ENCODE results near the gene SPRR3. TPM values are rescaled to one million over a fixed set of nuclear protein-coding genes. Genes with fewer than 3 reads are reported as not detected.

Gene SPRR3
- total RNA-seq, 1 experiment from 2014 or later, result 0.57 TPM

DNA sequence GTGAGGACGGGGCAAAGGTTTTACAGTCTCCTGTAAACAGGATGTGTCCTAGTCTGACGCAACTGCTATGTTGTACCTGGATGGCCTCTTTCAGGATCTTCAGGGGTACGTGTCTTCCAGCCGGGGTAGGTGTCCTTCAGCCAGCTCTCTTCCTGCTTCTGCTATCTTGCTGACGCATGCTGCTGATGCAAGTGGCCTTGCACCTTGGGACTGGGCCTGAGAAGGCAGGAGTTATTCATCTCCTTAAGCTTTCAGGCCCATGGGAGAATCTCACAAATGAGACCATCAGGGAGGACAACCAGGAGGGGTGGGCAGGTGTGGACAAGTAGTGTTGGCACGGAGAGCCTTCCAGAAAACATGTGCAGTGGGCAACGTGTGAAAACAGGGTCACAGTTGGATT is 21.6 kb downstream of the SPRR3 start:
- intact Hi-C loops (cut with micrococcal nuclease; ENCODE audit: unreplicated experiment), result no loop called here
- H2AFZ ChIP-seq, result no peak overlapping the region
- CTCF ChIA-PET, result no interaction called here
- H3K79me2 ChIP-seq (ENCODE audit: low read depth), result no peaks in the 10 kb centered on the region
- TF ChIP-seq EZH2 (IDR thresholded peaks at IDR 0.05; ENCODE audit: low read depth) (no peak), CTCF (conservative IDR thresholded peaks at IDR 0.05) (no peak)
- no peaks in the 10 kb centered on the region for H3K9me3 ChIP-seq (ENCODE audit: insufficient read depth, low read depth)
- no peaks in the 10 kb centered on the region for H3K27me3 ChIP-seq (ENCODE audit: insufficient read depth, low read depth)
- POLR2A ChIA-PET (ENCODE audit: unreplicated experiment), result no interaction called here
- no peaks in the 10 kb centered on the region for H3K36me3 ChIP-seq (ENCODE audit: low read depth)
- H4K20me1 ChIP-seq (ENCODE audit: insufficient read depth), result no peaks in the 10 kb centered on the region
- no peak overlapping the region for H3K4me3 ChIP-seq
- H3K9me2 ChIP-seq (ENCODE audit: insufficient read depth), result 0 out of 2 replicates have a peak, but pooled peaks cover 5% of the 10 kb centered on the region
- BruUV-seq (replicated peaks), result no TSS peak
- H3K4me2 ChIP-seq, result no peak overlapping the region
- H3K27ac ChIP-seq, result no peak overlapping the region
- no peak for DNase-seq
- no peaks in the 10 kb centered on the region for H3F3A ChIP-seq (ENCODE audit: insufficient read depth, low read depth)
- H3K4me1 ChIP-seq (replicated peaks; ENCODE audit: insufficient read depth), result no peaks in the 10 kb centered on the region

GRCh38 chr1:153024413-153024812 is 22.9 kb downstream of the SPRR3 start:
- Histone ChIP-seq H3K36me3 (ENCODE audit: low read depth) (no peaks in the 10 kb centered on the region), H4K20me1 (ENCODE audit: insufficient read depth) (no peaks in the 10 kb centered on the region), H3K4me1 (replicated peaks; ENCODE audit: insufficient read depth) (no peaks in the 10 kb centered on the region), H3K4me2 (no peak overlapping the region), H2AFZ (no peak overlapping the region), H3K9me2 (ENCODE audit: insufficient read depth) (0 out of 2 replicates have a peak, but pooled peaks cover 5% of the 10 kb centered on the region), H3F3A (ENCODE audit: insufficient read depth, low read depth) (no peaks in the 10 kb centered on the region), H3K4me3 (no peak overlapping the region), H3K27ac (no peak overlapping the region), H3K79me2 (ENCODE audit: low read depth) (no peaks in the 10 kb centered on the region), H3K27me3 (ENCODE audit: insufficient read depth, low read depth) (no peaks in the 10 kb centered on the region), H3K9me3 (ENCODE audit: insufficient read depth, low read depth) (no peaks in the 10 kb centered on the region)
- ChIA-PET POLR2A (ENCODE audit: unreplicated experiment) (no interaction called here), CTCF (no interaction called here)
- no TSS peak for BruUV-seq (replicated peaks)
- no peak for DNase-seq
- intact Hi-C loops (cut with micrococcal nuclease; ENCODE audit: unreplicated experiment), result no loop called here
- TF ChIP-seq CTCF (conservative IDR thresholded peaks at IDR 0.05) (no peak), EZH2 (IDR thresholded peaks at IDR 0.05; ENCODE audit: low read depth) (no peak)

DNA sequence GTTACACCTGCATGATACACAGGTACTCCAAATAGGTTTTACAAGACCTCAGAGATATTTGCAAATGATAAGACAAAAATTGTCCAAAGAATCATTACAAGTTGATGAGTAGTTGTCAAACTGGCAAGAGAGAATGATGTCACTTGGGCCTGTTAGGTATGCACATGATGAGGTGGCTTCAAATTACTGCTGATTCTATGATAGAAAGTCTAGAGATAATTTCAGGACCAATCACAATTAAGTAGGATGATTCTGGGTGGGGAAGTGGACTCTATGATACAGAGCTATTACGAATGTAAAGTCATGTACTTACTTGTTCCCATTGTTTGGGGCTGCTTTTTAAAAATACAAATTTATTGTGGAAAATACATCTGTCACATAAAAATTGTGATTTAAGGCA is 24.2 kb downstream of the SPRR3 start:
- Histone ChIP-seq H3K4me3 (no peak overlapping the region), H3K79me2 (ENCODE audit: low read depth) (no peaks in the 10 kb centered on the region), H3K36me3 (ENCODE audit: low read depth) (no peaks in the 10 kb centered on the region), H3K27ac (no peak overlapping the region), H2AFZ (no peak overlapping the region), H3K4me2 (no peak overlapping the region), H3K27me3 (ENCODE audit: insufficient read depth, low read depth) (no peaks in the 10 kb centered on the region), H3F3A (ENCODE audit: insufficient read depth, low read depth) (no peaks in the 10 kb centered on the region), H3K4me1 (replicated peaks; ENCODE audit: insufficient read depth) (peaks cover 9% of the 10 kb centered on the region), H3K9me2 (ENCODE audit: insufficient read depth) (0 out of 2 replicates have a peak, but pooled peaks cover 5% of the 10 kb centered on the region), H3K9me3 (ENCODE audit: insufficient read depth, low read depth) (no peaks in the 10 kb centered on the region), H4K20me1 (ENCODE audit: insufficient read depth) (no peaks in the 10 kb centered on the region)
- BruUV-seq (replicated peaks), result no TSS peak
- intact Hi-C loops (cut with micrococcal nuclease; ENCODE audit: unreplicated experiment), result no loop called here
- no peak for DNase-seq
- ChIA-PET CTCF (no interaction called here), POLR2A (ENCODE audit: unreplicated experiment) (no interaction called here)
- TF ChIP-seq EZH2 (IDR thresholded peaks at IDR 0.05; ENCODE audit: low read depth), result no peak
- TF ChIP-seq CTCF (conservative IDR thresholded peaks at IDR 0.05), result no peak

Measured in PC-9 (cell line).